HT-29 (cell line): ENCODE results near the gene NTM. TPM values are rescaled to one million over a fixed set of nuclear protein-coding genes. Genes with fewer than 3 reads are reported as not detected.

Source experiments
- DNase-seq: peaks from one replicate; pipeline ENCODE4 v3.0.0-alpha.2; 2015; ENCODE audit warnings: low spot score
- total RNA-seq: library from RNA; depleted of rRNA; stranded (reverse); fragments of >200 nt; shearing (Covaris generic); gene quantifications from 2 replicates; pipeline ENCODE4 v1.2.3, GENCODE V29; 2014

Gene NTM
- total RNA-seq, 1 experiment from 2014 or later: not detected

- no peak for DNase-seq
Measured at GRCh38 chr11:131724436-131724975, 354.1 kb downstream of the NTM start.

GRCh38 chr11:131734871-131735270 is 364.5 kb downstream of the NTM start:
- DNase-seq: no peak

GRCh38 chr11:131737357-131737756 is 366.9 kb downstream of the NTM start:
- DNase-seq: no peak

- no peak for DNase-seq
Measured at GRCh38 chr11:131739243-131739882, 368.9 kb downstream of the NTM start.

- no peak for DNase-seq
Measured at GRCh38 chr11:131744847-131745246, 374.4 kb downstream of the NTM start.

GRCh38 chr11:131745405-131745804 is 375.0 kb downstream of the NTM start:
- DNase-seq: no peak

- no peak for DNase-seq
Measured at GRCh38 chr11:131746201-131746600, 375.8 kb downstream of the NTM start.

- peak; percentile 72 for DNase-seq
Measured at GRCh38 chr11:131748151-131749050, 378.0 kb downstream of the NTM start.

GRCh38 chr11:131749101-131749500 is 378.7 kb downstream of the NTM start:
- no peak for DNase-seq

- DNase-seq: no peak
Measured at GRCh38 chr11:131750152-131750551, 379.7 kb downstream of the NTM start.

GRCh38 chr11:131750692-131751091 is 380.3 kb downstream of the NTM start:
- DNase-seq: no peak

- DNase-seq: no peak
Measured at GRCh38 chr11:131754671-131755070, 384.3 kb downstream of the NTM start.

GRCh38 chr11:131756479-131757110 is 386.2 kb downstream of the NTM start:
- DNase-seq: no peak

- DNase-seq: no peak
Measured at GRCh38 chr11:131758726-131759125, 388.3 kb downstream of the NTM start.

- DNase-seq: no peak
Measured at GRCh38 chr11:131759140-131759539, 388.7 kb downstream of the NTM start.

- no peak for DNase-seq
Measured at GRCh38 chr11:131760091-131761061, 390.0 kb downstream of the NTM start.

GRCh38 chr11:131762346-131763110 is 392.1 kb downstream of the NTM start:
- no peak for DNase-seq

GRCh38 chr11:131763193-131763890 is 392.9 kb downstream of the NTM start:
- DNase-seq: no peak

GRCh38 chr11:131764126-131764525 is 393.7 kb downstream of the NTM start:
- no peak for DNase-seq

- DNase-seq: no peak
Measured at GRCh38 chr11:131764649-131765048, 394.2 kb downstream of the NTM start.
